DMS 273 (cell line): ENCODE data around the gene RAB3D.
A peak's percentile ranks its signal among the peaks of the same experiment; 100 is the strongest.

Source experiments
- DNase-seq: peaks from one replicate; lab custom pipeline; 2025; ENCODE audit not compliant: unreplicated experiment; lab: John Stamatoyannopoulos, UW

RAB3D gene

GRCh38 chr19:11299946-11300810 is 39.3 kb downstream of the RAB3D start:
- DNase-seq = no peak

GRCh38 chr19:11296264-11296663 is 43.2 kb downstream of the RAB3D start:
- DNase-seq = no peak

GRCh38 chr19:11295665-11296245 is 43.7 kb downstream of the RAB3D start, which contains the start of gene TSPAN16:
Gene TSPAN16 (plus strand): TSS chr19:11296160. CDS start chr19:11296298, 138 bp downstream.
- peak; percentile 64 for DNase-seq

GRCh38 chr19:11295180-11295579 is 44.3 kb downstream of the RAB3D start:
- no peak for DNase-seq

- peak; percentile 96 for DNase-seq
These were observed 45.7 kb downstream of the RAB3D start for GRCh38 chr19:11293433-11294389.

GRCh38 chr19:11291991-11292390 is 47.5 kb downstream of the RAB3D start:
- DNase-seq = no peak

- DNase-seq = no peak
These were observed 48.0 kb downstream of the RAB3D start for GRCh38 chr19:11291415-11291814.

GRCh38 chr19:11290256-11290655 is 49.2 kb downstream of the RAB3D start:
- DNase-seq = no peak

- peak; percentile 45 for DNase-seq
These were observed 51.1 kb downstream of the RAB3D start for GRCh38 chr19:11288349-11288748.

- no peak for DNase-seq
These were observed 53.0 kb downstream of the RAB3D start for GRCh38 chr19:11286312-11286974.

GRCh38 chr19:11284515-11284914 is 54.9 kb downstream of the RAB3D start:
- DNase-seq = no peak

GRCh38 chr19:11281356-11282049 is 58.0 kb downstream of the RAB3D start:
- peak; percentile 27 for DNase-seq

- no peak for DNase-seq
These were observed 59.8 kb downstream of the RAB3D start for GRCh38 chr19:11279505-11280236.

GRCh38 chr19:11278670-11279069 is 60.8 kb downstream of the RAB3D start:
- no peak for DNase-seq

GRCh38 chr19:11274533-11275086 is 64.8 kb downstream of the RAB3D start:
- DNase-seq = no peak

- no peak for DNase-seq
These were observed 65.5 kb downstream of the RAB3D start for GRCh38 chr19:11273989-11274388.

GRCh38 chr19:11273296-11273695 is 66.2 kb downstream of the RAB3D start:
- no peak for DNase-seq
